ENCODE measurements around the gene POU6F2. TPM values are rescaled to one million over a fixed set of nuclear protein-coding genes. Genes with fewer than 3 reads are reported as not detected.

Gene POU6F2
- total RNA-seq, 1 experiment from 2014 or later, result 2.9 TPM

DNA sequence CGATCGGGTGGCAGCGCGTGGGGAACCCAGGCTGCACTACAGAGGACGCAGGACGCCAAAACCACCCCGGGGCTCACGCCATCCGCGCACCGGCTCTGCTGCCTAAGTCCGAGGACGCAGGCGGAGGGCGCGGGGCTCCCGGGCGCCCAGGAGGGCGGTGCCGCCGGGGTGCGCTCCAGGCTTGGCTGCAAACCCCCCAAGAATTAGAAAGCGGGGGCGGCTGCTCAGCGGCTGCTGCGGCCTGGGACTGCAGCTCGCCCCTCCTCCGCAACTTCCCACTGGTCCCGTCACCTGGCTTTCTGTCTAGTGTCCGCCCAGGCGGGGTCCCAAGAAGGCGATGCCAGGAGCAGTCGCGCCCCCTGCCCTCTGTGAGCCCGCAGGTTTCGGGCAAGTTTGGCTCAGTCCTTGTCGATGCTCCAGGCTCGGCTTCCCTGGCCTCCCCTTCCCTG, 1.7 kb upstream of the POU6F2 start (continued):
- TF ChIP-seq ZNF396 (CRISPR knock-in tag; IDR thresholded peaks at IDR 0.05; ENCODE audit: borderline replicate concordance) (no peak), CREB1 (CRISPR knock-in tag; IDR thresholded peaks at IDR 0.05) (no peak), ZNF423 (CRISPR knock-in tag; IDR thresholded peaks at IDR 0.05) (peak; percentile 24; the same call in 1 of the 2 replicates)
- TF ChIP-seq, protein P1, sequence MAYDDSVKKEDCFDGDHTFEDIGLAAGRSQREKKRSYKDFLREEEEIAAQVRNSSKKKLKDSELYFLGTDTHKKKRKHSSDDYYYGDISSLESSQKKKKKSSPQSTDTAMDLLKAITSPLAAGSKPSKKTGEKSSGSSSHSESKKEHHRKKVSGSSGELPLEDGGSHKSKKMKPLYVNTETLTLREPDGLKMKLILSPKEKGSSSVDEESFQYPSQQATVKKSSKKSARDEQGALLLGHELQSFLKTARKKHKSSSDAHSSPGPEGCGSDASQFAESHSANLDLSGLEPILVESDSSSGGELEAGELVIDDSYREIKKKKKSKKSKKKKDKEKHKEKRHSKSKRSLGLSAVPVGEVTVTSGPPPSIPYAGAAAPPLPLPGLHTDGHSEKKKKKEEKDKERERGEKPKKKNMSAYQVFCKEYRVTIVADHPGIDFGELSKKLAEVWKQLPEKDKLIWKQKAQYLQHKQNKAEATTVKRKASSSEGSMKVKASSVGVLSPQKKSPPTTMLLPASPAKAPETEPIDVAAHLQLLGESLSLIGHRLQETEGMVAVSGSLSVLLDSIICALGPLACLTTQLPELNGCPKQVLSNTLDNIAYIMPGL (CRISPR knock-in tag; IDR thresholded peaks at IDR 0.05), result peak; percentile 62; the same call in 1 of the 2 replicates

DNA sequence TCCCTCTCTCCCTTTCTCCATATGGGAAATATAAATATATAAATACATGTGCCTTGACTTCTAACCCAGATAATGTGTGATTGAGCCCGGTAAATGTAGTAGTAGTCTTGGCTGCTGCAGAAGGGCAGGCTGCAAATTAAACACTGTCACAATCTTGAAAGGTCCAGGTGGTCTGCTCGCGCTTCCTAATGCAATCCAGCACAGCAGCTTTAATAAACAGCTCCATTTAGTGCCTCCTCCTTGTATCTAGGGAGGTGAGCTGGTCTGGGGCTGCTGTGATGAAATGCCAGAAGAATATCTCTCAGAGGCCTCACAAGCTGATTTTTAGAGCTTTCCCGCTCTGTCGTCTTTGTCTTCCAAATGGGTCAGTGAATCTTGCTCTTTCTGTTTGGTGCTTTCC, 782 bp downstream of the POU6F2 start:
- ChIA-PET POLR2A (interaction anchor here (0.7 kb wide), 1 partner anchor 109 kb away, joined by 3 read pairs; no protein-coding TSS in a partner anchor), CTCF (no interaction called here)
- peak; percentile 16 for ATAC-seq
- peaks cover 15% of the 10 kb centered on the region for H3K4me1 Mint-ChIP-seq
- DNase-seq (ENCODE audit: low spot score), result no peak
- TF ChIP-seq, protein P2, sequence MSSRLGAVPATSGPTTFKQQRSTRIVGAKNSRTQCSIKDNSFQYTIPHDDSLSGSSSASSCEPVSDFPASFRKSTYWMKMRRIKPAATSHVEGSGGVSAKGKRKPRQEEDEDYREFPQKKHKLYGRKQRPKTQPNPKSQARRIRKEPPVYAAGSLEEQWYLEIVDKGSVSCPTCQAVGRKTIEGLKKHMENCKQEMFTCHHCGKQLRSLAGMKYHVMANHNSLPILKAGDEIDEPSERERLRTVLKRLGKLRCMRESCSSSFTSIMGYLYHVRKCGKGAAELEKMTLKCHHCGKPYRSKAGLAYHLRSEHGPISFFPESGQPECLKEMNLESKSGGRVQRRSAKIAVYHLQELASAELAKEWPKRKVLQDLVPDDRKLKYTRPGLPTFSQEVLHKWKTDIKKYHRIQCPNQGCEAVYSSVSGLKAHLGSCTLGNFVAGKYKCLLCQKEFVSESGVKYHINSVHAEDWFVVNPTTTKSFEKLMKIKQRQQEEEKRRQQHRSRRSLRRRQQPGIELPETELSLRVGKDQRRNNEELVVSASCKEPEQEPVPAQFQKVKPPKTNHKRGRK (CRISPR knock-in tag; IDR thresholded peaks at IDR 0.05; ENCODE audit: borderline replicate concordance), result no peak
- TF ChIP-seq JAZF1 (CRISPR knock-in tag; IDR thresholded peaks at IDR 0.05), result no peak
- TF ChIP-seq, protein P3, sequence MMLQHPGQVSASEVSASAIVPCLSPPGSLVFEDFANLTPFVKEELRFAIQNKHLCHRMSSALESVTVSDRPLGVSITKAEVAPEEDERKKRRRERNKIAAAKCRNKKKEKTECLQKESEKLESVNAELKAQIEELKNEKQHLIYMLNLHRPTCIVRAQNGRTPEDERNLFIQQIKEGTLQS (CRISPR knock-in tag; conservative IDR thresholded peaks at IDR 0.05), result no peak
- no peaks in the 10 kb centered on the region for H3K9me3 Mint-ChIP-seq
- peak overlapping the region; percentile 10; the same call in 1 of the 2 replicates for H3K4me3 Mint-ChIP-seq
- H3K27me3 Mint-ChIP-seq (ENCODE audit: low read depth), result peaks cover 17% of the 10 kb centered on the region
- H3K36me3 Mint-ChIP-seq, result no peaks in the 10 kb centered on the region
- H3K27ac Mint-ChIP-seq, result peak overlapping the region; percentile 26; the same call in 1 of the 2 replicates

DNA sequence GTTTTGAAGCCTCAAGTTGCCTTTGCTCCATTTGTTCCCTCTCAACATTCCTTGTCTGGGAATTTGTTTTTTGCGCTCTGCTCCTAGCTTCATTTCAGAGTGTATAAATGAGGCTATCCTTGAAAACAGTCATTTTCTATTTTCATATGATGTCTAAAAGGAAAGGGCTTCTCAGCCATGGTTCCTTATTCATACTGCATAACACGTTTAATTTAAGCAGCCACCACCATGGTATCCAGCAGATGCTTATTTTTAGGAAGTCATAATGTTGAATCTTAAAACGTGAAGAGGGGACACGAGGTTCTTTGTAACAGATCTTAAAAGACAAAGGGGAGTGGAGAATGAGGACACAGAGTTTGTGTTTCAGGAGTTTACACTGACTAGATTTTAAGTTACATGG, 14.5 kb downstream of the POU6F2 start:
- CTCF ChIA-PET, result no interaction called here
- Mint-ChIP-seq H3K27ac (no peak overlapping the region), H3K27me3 (ENCODE audit: low read depth) (no peaks in the 10 kb centered on the region), H3K4me3 (no peak overlapping the region), H3K9me3 (no peaks in the 10 kb centered on the region), H3K36me3 (no peaks in the 10 kb centered on the region), H3K4me1 (peaks cover 4% of the 10 kb centered on the region)
- TF ChIP-seq ESRRA (CRISPR knock-in tag; IDR thresholded peaks at IDR 0.05; ENCODE audit: borderline replicate concordance) (no peak), ZNF121 (CRISPR knock-in tag; IDR thresholded peaks at IDR 0.05) (no peak), CBFB (CRISPR knock-in tag; IDR thresholded peaks at IDR 0.05; ENCODE audit: low read depth) (no peak), ELF4 (CRISPR knock-in tag; IDR thresholded peaks at IDR 0.05; ENCODE audit: low read depth) (no peak)
- DNase-seq (ENCODE audit: low spot score), result no peak
- no peak for ATAC-seq
- POLR2A ChIA-PET, result no interaction called here

DNA sequence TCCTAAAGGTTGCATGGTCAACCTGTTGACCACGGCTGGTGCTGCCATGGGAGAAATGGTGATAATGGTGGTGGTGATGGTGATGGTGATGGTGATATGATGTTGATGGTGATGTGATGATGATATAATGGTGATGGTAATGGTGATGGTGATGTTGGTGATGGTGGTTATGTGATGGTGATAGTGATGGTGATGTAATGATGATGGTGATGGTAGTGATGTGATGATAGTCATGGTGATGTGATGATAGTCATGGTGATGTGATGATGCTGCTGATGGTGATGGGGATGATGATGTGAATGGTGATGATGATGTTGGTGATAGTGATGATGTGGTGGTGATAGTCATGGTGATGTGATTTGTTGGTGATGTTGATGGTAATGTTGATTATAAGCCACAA, 23.9 kb downstream of the POU6F2 start:
- TF ChIP-seq KAT7 (CRISPR knock-in tag; IDR thresholded peaks at IDR 0.05; ENCODE audit: borderline replicate concordance) (no peak), NR3C1 (CRISPR knock-in tag; conservative IDR thresholded peaks at IDR 0.05; ENCODE audit: low read depth) (no peak), FOXP1 (CRISPR knock-in tag; IDR thresholded peaks at IDR 0.05; ENCODE audit: borderline replicate concordance) (no peak), ZNF219 (CRISPR knock-in tag; IDR thresholded peaks at IDR 0.05; ENCODE audit: borderline replicate concordance) (no peak)
- TF ChIP-seq, protein P4, sequence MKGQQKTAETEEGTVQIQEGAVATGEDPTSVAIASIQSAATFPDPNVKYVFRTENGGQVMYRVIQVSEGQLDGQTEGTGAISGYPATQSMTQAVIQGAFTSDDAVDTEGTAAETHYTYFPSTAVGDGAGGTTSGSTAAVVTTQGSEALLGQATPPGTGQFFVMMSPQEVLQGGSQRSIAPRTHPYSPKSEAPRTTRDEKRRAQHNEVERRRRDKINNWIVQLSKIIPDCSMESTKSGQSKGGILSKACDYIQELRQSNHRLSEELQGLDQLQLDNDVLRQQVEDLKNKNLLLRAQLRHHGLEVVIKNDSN (CRISPR knock-in tag; IDR thresholded peaks at IDR 0.05), result no peak
- TF ChIP-seq, protein P5, sequence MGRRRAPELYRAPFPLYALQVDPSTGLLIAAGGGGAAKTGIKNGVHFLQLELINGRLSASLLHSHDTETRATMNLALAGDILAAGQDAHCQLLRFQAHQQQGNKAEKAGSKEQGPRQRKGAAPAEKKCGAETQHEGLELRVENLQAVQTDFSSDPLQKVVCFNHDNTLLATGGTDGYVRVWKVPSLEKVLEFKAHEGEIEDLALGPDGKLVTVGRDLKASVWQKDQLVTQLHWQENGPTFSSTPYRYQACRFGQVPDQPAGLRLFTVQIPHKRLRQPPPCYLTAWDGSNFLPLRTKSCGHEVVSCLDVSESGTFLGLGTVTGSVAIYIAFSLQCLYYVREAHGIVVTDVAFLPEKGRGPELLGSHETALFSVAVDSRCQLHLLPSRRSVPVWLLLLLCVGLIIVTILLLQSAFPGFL (CRISPR knock-in tag; IDR thresholded peaks at IDR 0.05; ENCODE audit: borderline replicate concordance), result no peak
- H3K9me3 Mint-ChIP-seq, result peaks cover 3% of the 10 kb centered on the region; the same call in 1 of the 2 replicates
- no peak for ATAC-seq
- peaks cover 15% of the 10 kb centered on the region for H3K4me1 Mint-ChIP-seq
- CTCF ChIA-PET, result no interaction called here
- POLR2A ChIA-PET, result no interaction called here
- DNase-seq (ENCODE audit: low spot score), result no peak
- H3K27ac Mint-ChIP-seq, result no peak overlapping the region
- H3K36me3 Mint-ChIP-seq, result no peaks in the 10 kb centered on the region
- H3K4me3 Mint-ChIP-seq, result no peak overlapping the region
- H3K27me3 Mint-ChIP-seq (ENCODE audit: low read depth), result no peaks in the 10 kb centered on the region
